GM18519 (cell line): ENCODE measurements around the gene CTBP1.

Source experiments
- ATAC-seq: cut with Tn5 transposase; IDR thresholded peaks from one replicate; pipeline ENCODE4 v1.9.1; 2021; ENCODE audit warnings: mild to moderate bottlenecking, moderate library complexity; ENCODE audit not compliant: unreplicated experiment, low FRiP score

CTBP1 gene

DNA sequence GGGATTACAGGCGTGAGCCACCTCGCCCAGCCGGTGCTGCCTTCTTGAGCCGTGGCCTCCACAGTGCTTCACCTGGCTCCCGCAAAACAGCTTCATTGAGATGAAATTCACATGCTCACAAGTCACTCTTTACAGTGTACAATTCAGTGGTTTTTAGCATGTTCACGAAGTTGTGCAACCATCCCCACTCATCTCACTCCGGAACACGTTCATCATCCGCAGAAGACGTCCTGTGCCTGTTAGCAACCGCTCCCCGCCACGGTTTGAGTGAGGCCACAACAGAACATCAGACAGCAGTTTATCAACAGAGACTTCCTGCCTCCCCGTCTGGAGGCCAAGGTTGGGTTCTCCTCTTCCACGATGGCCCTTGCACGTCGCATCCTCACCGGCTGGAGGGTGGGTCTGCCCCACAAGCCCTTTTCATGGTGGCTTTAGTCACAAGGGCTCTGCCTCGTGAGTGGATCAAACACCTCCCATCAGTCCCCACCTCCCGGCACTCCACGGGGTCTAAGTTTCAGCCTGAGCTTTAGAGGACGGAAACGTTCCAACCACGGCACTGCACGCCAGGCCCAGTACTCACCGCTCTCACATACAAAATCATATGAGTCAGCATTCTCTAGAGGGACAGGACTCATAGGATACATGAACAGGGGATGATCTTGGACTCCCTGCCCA lies 46.9 kb downstream of the CTBP1 start:
- ATAC-seq, result no peak

DNA sequence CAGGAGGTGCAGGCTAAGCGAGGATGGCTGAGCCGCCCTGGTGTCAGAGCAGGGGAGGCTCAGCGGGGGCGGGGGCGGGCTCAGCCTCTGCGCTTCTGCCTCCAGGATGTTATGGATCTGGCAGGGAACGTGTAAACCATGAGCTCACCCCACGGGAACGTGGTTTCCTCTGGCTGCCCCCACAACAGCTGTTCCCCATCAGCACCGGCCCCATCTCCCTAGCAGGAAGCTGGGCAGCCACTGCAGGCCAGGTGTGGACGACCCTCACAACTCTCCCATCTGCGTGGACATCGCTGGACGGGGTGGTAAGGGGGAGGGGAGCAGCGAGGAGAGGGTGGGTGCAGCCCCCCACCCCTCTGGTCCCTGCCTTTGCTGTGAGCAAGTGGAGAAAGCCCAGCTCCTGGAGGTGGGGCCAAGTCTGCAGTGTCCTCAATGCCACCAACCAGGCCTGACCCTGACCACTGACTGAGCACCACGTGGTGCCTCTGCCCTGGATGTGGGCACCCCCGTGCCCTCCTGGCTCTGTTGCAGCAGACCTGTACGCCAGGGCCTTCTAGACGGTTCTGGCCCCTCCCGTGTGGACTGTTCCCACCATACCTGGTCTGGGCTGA lies 48.4 kb downstream of the CTBP1 start:
- no peak for ATAC-seq

DNA sequence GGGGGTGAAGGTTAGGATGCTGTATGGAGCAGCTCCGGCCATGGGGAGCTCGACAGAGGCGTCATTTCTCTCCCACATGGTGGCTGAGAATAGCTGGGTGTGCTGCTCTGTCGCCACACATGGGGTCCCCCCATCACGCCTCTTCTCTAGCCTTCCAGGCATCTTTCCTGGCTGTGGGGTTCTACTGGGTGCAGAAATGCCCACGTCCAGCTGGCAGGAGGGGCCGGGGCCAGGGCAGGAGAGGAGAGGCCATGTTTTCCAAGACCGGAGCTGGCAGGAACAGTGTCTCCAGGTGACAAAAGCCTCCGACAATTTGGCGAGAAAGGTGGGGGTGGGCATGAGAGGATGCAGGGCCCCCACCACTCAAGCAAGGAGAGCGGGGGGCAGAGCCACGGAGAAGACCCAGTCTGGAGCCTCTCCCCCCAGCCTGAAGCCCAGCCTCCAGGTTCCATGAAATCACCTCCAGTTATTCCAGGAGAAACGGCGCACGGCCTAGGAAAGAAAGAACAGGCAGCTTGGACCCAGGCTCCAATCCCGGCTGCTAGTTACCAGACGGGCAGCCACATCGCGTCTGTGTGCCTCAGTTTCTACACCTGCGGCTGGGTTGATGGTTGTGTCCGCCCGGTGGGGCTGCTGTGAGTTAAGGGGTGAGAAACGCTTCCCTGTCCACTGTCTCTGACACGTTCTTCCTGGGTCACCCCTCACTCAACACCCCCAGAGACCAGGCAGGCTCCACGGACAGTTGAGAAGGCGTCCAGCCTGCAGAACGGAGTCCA lies 49.2 kb downstream of the CTBP1 start:
- ATAC-seq, result no peak

GRCh38 chr4:1198098-1198844 lies 50.7 kb downstream of the CTBP1 start:
- ATAC-seq, result no peak

DNA sequence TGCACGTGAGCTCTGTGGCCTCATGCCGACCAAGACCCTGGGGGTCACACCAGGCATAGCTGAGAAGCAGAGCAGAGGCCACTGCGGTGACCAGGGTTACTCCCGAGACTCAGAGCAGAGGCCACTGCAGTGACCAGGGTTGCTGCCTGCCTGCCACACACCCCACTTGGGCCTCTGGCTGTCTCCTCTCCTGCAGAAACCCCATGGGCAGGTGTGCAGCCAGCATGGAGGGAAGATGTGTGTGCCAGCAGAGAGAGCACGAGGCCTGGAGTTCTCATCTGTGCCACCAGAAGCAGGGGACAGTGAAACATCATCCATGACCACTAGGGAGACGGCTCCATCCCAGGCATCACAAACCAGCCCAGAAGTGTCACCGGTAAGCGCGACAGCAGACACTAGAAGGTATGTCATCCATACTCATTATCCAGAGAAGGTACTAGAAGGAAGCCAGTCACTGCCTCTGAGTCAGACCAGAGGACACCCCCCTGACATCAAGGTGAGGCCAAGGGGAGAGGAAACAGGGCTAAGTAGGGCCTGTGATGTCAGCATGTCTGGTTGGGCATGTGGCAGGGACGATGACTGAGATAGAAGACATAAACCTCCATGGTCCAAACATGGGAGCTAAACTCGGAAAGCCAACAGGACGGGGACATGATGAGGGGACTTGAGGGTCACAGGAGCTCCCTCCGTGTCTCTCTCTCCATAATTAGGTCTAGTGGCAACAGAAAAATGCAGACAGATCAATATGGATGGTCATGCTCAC lies 52.3 kb downstream of the CTBP1 start:
- ATAC-seq, result no peak

GRCh38 chr4:1195891-1196401 lies 53.0 kb downstream of the CTBP1 start:
- ATAC-seq, result no peak

DNA sequence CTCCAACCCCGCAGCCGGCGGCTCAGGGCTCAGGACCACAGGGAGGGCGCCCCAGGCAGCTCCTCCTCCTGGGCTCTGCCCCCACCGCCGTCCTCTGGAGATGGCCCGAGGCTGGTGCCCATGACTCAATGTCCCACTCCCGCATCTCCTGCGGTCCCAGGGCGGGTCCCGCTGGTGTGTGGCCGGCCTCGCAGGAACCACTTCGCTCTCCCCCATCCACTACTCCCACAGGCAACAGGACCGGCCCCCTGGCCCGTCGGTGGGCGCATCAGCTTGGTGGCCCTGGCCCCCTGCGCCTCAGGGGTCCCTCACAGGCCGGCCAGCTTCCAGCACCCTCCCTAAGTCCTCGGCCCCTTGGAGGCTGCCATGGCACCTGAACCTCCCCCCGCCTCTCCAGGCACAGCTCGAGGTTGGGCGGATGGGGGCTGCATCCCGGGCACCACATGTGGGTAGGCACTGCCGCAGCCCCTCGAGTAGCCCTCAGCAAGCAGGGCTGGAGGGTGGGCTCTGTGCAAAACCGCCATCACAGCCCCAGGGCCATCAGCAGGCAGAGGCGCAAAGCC lies 53.7 kb downstream of the CTBP1 start:
- ATAC-seq, result no peak

DNA sequence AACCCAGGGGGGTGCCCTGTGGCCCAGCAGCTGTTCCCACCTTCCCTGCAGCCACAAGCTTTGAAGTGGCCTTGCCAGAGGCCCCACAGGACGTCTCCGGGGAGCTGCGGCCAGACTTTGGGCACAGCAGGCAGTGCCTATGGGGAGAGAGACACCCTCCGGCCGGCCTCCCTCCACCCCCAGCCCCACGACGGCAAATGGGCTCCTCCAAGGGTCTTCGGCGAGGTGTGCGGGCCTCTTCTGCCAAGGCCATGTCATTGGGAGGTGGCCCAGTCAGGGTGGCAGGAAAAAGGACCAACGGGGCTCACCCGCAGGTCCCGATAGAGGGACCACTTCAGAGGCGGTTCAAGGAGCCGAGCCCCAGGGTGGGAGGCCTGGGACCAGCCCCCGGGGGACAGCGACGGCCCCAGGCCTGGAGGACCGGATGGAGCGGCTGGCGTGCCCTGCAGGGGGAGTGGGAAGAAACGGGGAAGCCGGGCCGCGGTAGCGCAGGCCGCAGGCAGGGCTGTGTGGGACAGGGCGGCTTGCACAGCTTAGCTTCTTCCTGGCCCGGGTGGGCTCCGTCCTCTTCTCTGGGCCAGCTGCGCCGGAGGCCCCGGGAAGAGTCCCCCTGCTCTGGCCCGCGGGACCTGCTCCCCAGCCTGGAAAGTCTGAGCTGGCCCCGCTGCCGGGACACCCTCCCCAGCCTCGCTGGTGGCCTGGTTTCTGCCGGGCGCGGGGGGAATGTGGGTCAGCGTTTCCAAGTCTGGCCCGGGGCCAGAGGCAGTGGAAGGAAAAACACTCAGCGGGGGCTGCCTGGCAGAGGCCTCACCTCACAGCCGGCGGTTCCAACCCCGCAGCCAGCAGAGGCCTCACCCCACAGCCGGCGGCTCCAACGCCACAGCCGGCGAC lies 54.7 kb downstream of the CTBP1 start:
- no peak for ATAC-seq

GRCh38 chr4:1193206-1194009 lies 55.5 kb downstream of the CTBP1 start:
- no peak for ATAC-seq

DNA sequence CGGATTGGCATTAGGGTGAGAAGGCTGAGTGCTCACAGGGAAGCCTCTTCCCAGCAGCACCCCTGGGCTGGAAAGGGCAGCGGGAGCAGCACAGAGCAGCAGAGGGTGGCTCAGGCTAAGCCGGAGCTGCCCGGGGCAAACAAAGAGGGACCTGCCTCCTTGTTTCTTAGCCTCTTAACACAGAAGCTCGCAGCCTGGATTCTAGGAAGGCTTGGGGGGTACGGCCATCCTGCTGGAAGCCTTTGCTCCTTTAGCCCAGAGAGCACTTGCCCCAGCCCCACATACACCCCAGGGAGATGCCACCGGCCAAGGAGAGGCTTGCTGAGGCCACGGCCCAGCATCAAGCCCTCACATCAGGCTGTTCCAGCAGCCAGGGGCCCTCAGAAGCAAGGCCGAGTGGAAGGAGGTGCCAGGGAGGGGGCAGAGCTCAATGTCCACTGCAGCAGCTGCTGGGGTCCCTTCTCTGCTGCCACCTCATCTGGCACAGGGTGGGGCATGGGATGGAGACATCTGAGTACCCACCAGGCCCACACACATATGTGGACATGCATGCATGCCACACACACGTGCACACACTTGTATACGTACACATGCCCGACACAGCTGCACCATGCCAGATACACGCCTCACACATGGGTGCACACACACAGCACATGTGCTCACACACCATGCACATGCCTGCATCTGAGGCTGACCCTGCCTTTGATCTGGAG lies 56.3 kb downstream of the CTBP1 start:
- ATAC-seq, result no peak

DNA sequence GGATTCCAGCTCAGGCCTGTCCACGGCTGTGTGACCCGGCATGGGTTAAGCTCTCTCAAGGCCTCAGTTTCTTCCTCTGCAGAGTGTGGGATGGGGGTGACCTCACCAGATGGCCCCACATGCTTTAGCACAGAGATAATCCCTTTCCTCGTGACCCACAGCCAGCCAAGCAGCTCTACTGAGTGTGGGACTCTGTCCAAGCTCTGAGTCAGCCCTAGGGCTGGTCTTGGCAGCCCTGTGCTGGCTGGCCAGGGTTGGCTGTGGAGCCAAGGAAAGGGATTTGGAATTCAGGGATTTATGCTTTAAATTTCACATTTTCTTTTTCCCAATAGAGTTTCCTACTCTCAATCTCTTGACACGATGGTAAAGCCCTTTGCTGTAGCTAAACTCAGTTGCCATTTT lies 56.8 kb downstream of the CTBP1 start:
- ATAC-seq, result no peak

- no peak for ATAC-seq
These were observed 57.3 kb downstream of the CTBP1 start for GRCh38 chr4:1191621-1192020.

- no peak for ATAC-seq
These were observed 61.7 kb downstream of the CTBP1 start for GRCh38 chr4:1187182-1187581.

- no peak for ATAC-seq
These were observed 64.8 kb downstream of the CTBP1 start for GRCh38 chr4:1183985-1184773.

DNA sequence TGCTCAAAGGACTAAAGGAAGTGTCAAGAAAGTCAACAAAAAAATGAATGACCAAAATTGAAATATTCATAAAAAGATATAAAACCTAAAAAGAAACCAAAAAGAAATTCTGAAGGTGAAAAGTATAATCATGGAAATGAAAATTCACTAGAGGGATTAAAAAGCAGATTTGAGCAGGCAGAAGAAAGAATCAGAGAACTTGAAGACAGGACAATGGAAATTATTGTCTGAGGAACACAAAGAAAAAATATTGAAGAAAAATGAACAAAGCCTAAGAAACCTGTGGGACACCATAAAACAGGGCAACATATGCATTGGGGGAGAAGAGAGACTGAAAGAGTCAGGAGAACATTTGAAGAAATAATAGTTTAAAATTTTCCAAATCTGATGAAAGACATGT lies 66.6 kb downstream of the CTBP1 start:
- ATAC-seq, result no peak

GRCh38 chr4:1180663-1181062 lies 68.3 kb downstream of the CTBP1 start:
- no peak for ATAC-seq

GRCh38 chr4:1179976-1180375 lies 69.0 kb downstream of the CTBP1 start:
- no peak for ATAC-seq
